ENCODE data around the gene MFAP2.

Gene MFAP2

GRCh38 chr1:16925635-16926490 is 54.6 kb downstream of the MFAP2 start:
- Histone ChIP-seq H3K4me1 (ENCODE audit: control insufficient read depth, insufficient read depth, low read length) (no peaks in the 10 kb centered on the region), H3K4me3 (ENCODE audit: low read length) (no peak overlapping the region), H3K27ac (ENCODE audit: low read depth, low read length) (no peak overlapping the region), H3K9ac (ENCODE audit: low read length) (no peak overlapping the region), H3K27me3 (ENCODE audit: control insufficient read depth, insufficient read depth, low read length) (no peaks in the 10 kb centered on the region), H3K36me3 (ENCODE audit: control insufficient read depth, insufficient read depth, low read length) (no peaks in the 10 kb centered on the region)

- H3K9ac ChIP-seq (ENCODE audit: low read length), result no peak overlapping the region
- no peak overlapping the region for H3K27ac ChIP-seq (ENCODE audit: low read depth, low read length)
- no peaks in the 10 kb centered on the region for H3K27me3 ChIP-seq (ENCODE audit: control insufficient read depth, insufficient read depth, low read length)
- H3K36me3 ChIP-seq (ENCODE audit: control insufficient read depth, insufficient read depth, low read length), result no peaks in the 10 kb centered on the region
- no peak overlapping the region for H3K4me3 ChIP-seq (ENCODE audit: low read length)
- no peaks in the 10 kb centered on the region for H3K4me1 ChIP-seq (ENCODE audit: control insufficient read depth, insufficient read depth, low read length)
Measured at GRCh38 chr1:16924919-16925477, 55.4 kb downstream of the MFAP2 start.
